Urothelium cell line (cell line): Measurements from ENCODE around the gene TMEM196.
"Not testable (repeated sequence)": the region's sequence is repeated elsewhere in the genome, so short reads cannot be mapped to it uniquely, and the experiment has no call there.

ENCODE experiments used
- DNase-seq: peaks from one replicate; pipeline ENCODE4 v3.0.0; 2011; ENCODE audit warnings: low spot score, mixed read lengths
- FAIRE-seq: peaks from 2 replicates; lab custom pipeline; 2011; peaks lifted over from hg19 to GRCh38; lab: Jason Lieb, UNC

TMEM196 gene

DNA sequence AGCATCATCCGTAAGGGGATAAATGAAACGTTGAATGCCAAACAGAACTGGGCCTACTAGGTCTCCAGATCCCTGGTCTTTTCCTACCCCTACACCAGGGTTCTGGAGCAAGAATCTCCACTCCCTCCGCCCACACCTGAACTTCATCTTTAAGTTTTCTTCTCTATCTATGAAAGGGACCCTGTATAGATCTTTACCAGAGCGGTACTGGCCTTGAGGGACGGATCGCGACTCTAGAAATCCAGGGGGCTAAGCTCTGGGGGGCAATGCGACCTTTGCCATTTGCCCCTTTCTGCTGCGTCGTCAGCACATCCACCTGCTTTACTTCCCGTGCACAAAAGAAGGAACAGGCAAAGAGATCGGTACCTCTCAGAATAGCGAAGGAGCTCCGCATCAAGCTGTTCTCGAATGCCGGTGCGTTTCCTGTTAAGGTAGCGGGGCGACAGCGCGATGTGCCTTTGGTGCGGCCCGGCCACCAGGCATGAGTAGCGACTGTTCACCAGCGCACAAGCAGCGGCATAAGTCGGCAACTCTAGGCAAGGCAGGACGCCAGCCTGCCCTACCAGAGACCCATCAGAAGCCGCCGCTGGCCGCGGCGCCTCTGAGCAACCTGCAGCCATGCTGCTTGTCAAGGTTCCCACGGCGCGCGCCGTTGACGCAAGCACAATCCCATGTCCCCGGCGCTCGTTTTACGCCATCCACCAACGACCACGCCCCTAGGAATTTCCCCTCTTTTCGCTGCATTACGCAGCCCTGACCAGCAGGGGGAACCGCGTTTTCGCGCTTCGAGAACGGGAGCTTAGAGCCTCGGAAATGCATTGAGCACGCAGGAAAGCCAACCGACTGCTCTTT, 64.8 kb downstream of the TMEM196 start, which contains the start of gene POLR1F:
Gene POLR1F (minus strand): TSS at position 641 of the 852 bp plus-strand sequence. CDS start 21 bp downstream, at position 620.
- FAIRE-seq (peak; percentile 78), DNase-seq (peak; percentile 91)

DNA sequence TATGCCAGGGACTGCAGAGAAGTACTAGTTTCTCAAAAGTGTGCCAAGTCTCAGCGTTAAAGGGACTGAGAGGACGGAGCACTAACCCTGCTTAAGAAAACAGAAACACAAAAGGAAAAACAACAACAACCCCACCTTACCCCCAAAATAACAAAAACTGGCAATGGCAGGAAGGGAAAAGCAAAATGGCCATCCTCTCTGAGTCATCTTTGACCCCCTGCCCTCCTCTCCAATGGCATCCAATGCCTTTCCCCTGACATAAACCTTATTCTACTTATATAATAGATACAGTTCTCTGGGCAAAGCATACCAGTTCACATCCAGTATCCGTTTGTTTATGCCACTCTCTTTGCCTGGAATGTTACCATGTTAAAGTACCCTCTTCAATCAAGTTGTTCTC, 66.2 kb downstream of the TMEM196 start:
- no peak for FAIRE-seq

DNA sequence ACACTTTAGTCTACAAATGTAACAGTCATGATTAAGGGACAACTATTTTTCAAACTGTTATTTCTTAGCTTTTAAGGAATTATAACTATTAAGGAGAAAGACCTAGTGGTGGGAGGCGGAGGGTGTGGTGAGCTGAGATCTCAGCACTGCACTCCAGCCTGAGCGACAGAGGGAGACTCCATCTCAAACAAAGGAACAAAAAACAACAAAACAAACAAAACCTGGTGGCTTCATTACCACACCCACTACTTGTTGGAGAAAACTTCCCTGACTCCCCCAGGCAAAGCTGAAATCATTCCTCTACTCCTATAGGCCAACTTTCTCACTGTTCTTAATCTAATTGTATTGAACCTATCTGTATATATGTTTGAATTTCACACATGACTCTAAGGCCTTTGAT, 67.8 kb downstream of the TMEM196 start:
- DNase-seq (no peak), FAIRE-seq (no peak)

More for the DNA sequence above, 66.2 kb downstream of the TMEM196 start:
- DNase-seq = no peak

DNA sequence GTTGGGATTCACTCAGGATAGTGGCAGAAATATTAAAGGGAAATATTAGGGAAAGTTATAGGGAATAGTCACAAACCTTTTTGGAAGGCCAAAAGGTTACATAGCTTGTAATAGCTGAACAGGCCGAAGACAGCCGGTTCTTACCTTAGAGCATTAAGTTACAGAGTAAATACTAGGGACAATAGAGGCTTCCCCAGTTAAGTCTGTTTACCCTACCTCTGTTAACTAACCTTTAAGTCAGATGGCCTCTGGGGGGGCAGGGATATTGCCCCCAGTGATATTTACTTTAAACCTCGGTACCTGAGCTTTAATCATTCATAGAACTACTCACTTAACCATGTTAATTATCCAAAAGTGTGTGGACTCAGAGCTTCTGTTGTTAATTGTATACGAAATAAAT, 71.9 kb downstream of the TMEM196 start:
- DNase-seq (no peak), FAIRE-seq (no peak)

DNA sequence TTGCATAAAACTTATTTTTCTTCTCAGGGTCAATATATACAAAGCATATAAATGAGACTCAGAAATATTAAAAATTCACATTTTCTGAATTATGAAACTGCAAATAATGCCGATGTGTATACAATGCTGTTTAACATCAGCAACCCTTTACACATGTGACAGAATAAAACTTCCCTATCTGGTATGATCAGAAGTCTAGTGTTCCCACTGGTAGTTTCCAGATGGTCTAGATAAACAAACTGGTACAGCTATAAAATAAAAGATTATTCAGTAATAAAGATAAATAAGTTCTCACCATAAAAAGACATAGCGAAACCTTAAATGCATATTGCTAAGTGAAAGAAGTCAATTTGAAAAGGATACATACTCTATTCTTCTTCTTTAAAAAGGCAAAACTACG, 72.5 kb downstream of the TMEM196 start:
- no peak for DNase-seq
- FAIRE-seq = no peak

DNA sequence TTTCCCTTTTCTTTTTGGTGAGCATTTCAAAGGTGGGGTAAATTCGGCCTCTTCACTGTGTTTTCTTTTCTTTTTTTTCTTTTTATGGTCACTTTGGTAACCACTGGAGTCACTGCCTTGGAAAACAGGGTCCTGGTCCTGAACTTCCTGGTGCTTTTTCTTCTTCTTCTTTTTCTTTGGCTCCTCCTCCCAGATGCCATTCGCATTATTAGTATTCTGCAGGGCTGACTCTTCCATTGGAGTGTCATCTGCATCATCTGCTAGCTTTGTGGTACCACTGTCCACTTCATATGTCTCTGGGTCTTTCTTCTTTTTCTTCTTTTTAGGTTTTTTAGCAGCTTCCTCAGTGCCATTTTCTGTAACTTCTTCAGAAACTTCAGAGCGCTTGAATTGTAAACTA, 75.1 kb downstream of the TMEM196 start:
- DNase-seq (no peak), FAIRE-seq (no peak)

DNA sequence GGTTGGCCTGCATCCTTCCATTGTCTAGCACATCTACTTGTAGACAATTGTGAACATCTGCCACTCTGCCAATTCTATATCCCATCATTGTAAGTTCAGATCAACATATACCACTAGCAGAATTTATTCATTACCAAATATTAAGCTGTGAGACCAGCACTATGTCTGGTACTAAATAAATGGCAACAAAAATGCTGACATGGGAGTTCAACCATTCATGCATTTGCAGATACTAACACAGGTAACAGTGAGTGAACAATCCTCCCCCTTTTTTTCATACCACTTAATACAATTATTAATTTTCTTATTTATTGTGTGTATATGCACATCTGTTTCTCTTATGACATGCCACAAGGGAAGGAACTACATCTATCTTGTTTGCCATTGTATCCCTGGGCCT, 76.5 kb downstream of the TMEM196 start:
- no peak for DNase-seq
- FAIRE-seq = no peak

DNA sequence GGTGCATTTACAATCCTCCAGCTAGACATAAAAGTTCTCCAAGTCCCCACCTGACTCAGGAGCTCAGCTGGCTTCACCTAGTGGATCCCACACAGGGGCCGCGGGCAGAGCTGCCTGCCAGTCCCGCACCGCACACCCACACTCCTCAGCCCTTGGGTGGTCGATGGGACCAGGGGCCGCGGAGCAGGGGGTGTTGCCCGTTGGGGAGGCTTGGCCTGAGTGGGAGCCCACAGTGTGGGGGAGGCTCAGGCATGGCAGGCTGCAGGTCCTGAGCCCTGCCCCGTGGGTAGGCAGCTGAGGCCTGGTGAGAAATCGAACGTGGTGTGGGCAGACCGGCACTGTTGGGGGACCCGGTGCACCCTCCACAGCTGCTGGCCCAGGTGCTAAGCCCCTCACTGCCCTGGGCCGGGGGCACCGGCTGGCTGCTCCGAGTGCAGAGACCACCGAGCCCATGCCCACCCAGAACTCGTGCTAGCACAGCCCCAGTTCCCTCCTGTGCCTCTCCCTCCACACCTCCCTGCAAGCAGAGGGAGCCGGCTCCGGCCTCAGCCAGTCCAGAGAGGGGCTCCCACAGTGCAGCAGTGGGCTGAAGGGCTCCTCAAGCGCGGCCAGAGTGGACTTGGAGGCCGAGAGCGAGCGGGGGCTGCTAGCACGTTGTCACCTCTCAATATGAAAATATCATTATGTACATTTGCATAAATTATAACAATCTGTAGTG, 81.1 kb downstream of the TMEM196 start:
- DNase-seq (no peak), FAIRE-seq (no peak)

DNA sequence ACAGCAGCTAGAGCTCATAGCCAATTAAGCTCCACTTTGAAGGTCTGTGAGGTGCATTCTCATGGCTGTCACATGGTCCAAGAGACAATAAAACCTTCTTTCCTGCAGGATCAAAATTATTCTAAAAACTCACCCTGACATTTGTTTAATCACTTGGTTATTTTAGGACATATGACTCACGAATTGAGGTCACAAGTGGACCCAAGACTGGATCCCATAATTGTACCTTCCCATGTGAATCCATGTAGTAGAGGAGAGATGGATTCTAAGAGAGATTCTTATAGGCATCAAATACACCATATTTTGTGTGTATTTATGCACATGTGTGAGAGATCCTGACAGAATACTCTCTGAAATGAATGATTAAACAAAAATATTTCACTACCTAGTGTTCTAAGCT, 82.7 kb downstream of the TMEM196 start:
- no peak for DNase-seq

DNA sequence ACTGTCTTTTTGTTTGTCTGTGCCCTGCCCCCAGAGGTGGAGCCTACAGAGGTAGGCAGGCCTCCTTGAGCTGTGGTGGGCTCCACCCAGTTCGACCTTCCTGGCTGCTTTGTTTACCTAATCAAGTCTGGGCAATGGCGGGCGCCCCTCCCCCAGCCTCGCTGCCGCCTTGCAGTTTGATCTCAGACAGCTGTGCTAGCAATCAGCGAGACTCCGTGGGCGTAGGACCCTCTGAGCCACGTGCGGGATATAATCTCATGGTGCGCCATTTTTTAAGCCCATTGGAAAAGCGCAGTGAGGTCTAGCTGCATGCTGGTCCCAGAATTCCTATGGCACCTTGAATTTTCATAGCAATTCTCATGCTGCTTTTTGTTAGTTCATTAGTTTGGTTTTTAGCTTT, 84.3 kb downstream of the TMEM196 start:
- DNase-seq, FAIRE-seq: not testable (repeated sequence)

More for the DNA sequence above, 82.7 kb downstream of the TMEM196 start:
- FAIRE-seq = no peak

DNA sequence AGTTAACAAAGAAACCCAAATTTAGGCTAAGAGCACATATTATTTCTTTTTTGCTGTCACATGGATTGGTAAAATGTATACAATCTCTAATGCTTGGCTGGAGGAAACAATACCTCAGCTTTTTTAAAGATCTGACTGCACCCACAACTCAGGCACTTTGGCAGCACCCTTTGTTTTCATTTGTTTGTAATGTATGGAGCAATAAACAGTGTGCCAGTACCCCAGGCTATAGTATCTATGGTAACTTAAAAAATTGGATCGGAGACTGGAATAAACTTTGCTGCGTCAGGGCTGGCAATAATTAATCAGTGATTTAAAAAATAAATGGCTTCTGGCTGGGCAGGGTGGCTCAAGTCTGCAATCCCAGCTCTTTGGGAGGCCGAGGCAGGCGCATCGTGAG, 91.8 kb downstream of the TMEM196 start:
- no peak for FAIRE-seq
- no peak for DNase-seq

DNA sequence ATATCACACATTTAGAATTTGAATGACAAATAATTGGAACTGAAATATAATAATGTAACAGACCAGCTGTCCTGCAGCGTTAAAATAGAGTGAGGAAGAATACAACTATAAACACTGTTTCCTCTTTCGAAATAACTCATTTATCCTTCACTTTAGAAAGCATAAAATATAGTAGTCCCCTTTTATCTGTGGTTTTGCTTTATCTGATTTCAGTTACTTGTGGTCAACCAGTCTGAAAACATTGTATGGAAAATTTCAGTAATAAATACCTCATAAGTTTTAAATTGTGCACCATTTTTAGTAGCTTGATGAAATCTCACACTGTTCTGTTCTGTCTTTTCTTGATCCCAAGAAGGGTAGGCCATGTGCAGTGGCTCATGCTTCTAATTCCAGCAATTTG, 96.2 kb downstream of the TMEM196 start:
- DNase-seq = no peak
- no peak for FAIRE-seq

DNA sequence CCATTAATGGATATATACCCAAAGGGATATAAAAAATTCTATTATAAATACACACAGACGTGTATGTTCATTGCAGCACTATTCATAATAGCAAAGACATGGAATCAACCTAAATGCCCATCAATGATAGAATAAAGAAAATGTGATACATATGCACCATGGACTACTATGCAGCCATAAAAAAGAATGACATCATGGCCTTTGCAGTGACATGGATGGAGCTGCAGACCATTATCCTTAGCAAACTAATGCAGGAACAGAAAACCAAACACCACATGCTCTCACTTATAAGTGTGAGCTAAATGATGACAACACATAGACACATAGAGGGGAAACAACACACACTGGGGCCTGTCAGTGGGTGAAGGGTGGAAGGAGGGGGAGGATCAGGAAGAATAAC, 97.6 kb downstream of the TMEM196 start:
- no peak for FAIRE-seq
- DNase-seq = no peak

DNA sequence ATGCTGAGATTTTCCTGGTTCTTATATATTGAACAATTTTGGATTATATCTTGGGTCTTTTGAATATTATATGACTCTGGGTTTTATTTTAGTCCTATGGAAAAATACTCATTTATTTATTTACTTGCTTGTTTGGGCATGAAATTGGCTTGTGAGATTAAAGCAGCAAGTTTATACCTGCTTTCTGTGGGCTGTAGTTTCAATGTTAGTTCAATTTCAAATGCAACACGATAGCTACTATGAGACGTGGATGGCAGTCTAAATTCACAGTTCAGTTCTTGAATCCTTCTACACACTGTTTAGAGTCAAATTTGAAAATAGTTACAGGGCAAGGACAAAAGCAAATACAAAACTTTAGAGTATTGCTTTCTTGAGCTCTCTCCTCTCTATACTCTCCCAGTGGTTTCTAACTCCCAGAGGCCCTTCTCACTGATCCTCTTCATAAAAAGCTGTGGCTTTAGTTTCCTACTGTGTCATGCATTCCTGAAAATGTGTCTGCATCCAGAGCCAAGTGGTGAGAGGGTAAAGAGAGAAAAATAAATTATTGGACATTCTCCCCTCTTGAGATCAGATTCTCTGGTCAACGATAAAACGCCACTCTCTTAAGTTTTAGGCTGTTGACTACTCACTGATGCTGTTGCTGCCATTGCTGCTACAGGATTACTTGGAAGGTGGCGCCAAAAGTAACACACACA, 99.0 kb downstream of the TMEM196 start:
- no peak for FAIRE-seq
- no peak for DNase-seq

DNA sequence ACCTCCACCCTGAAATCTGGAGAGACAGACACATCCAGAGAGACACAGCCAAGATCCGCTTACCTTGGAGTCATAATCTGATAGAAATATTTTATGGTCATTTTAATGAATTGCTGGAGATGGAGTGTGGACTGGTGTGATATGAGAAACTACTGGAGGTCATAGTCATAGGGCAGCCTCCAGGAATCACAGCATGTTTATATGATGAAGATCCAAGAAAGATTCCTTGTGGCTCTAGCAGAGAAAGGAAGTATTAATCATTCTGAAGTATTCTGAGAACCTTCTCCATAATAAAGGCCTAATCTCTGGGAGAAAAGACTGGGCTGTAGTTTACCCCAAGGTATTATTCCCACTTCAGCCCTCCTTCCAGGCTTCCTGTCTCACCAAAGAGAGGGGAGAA, 102.6 kb downstream of the TMEM196 start:
- FAIRE-seq (no peak), DNase-seq (no peak)
